Smooth muscle cell (in vitro differentiated cells): ENCODE data around the gene USF1. TPM values are rescaled to one million over a fixed set of nuclear protein-coding genes. Genes with fewer than 3 reads are reported as not detected.

Experiments
- DNase-seq: peaks from one replicate; lab custom pipeline; 2025; ENCODE audit not compliant: unreplicated experiment; lab: John Stamatoyannopoulos, UW
- H2AFZ ChIP-seq: fragments of 200-600 bp; sonication (generic); 2 replicates; pipeline ENCODE4 v1.6.0; 2016; ENCODE audit warnings: antibody characterized with exemption, low read depth, mild to moderate bottlenecking
- H3F3A ChIP-seq: fragments of 200-600 bp; sonication (generic); 2 replicates; pipeline ENCODE4 v1.6.0; 2017; ENCODE audit warnings: antibody characterized with exemption, low read depth
- H3K27ac ChIP-seq: fragments of 200-600 bp; sonication (generic); 2 replicates; pipeline ENCODE4 v1.5.1; 2016; ENCODE audit warnings: low read depth, mild to moderate bottlenecking
- H3K27me3 ChIP-seq: fragments of 200-600 bp; sonication (generic); 2 replicates; pipeline ENCODE4 v1.6.1; 2016; ENCODE audit warnings: low read depth, mild to moderate bottlenecking
- H3K36me3 ChIP-seq: fragments of 200-600 bp; sonication (generic); 2 replicates; pipeline ENCODE4 v1.5.1; 2016; ENCODE audit warnings: low read depth
- H3K4me1 ChIP-seq: fragments of 200-600 bp; sonication (generic); 2 replicates; pipeline ENCODE4 v1.5.1; 2016; ENCODE audit warnings: low read depth
- H3K4me2 ChIP-seq: fragments of 200-600 bp; sonication (generic); 2 replicates; pipeline ENCODE4 v1.6.0; 2016; ENCODE audit warnings: mild to moderate bottlenecking
- H3K4me3 ChIP-seq: fragments of 200-600 bp; sonication (generic); 2 replicates; pipeline ENCODE4 v1.5.1; 2016; ENCODE audit warnings: mild to moderate bottlenecking
- H3K79me2 ChIP-seq: fragments of 200-600 bp; sonication (generic); 2 replicates; pipeline ENCODE4 v1.6.0; 2016; ENCODE audit warnings: low read depth, mild to moderate bottlenecking
- H3K9ac ChIP-seq: fragments of 200-600 bp; sonication (generic); 2 replicates; pipeline ENCODE4 v1.6.0; 2016; ENCODE audit warnings: low read depth
- H3K9me3 ChIP-seq: fragments of 200-600 bp; sonication (generic); replicated peaks from 2 replicates; pipeline ENCODE4 v1.5.1; 2016; ENCODE audit warnings: low read depth
- H4K20me1 ChIP-seq: fragments of 200-600 bp; sonication (generic); 2 replicates; pipeline ENCODE4 v1.6.0; 2016; ENCODE audit warnings: low read depth
- CTCF ChIP-seq: fragments of 200-600 bp; sonication (generic); IDR thresholded peaks from 2 replicates; pipeline ENCODE4 v1.5.1; 2017; ENCODE audit warnings: borderline replicate concordance, mild to moderate bottlenecking, antibody characterized with exemption; ENCODE audit not compliant: insufficient read depth, poor library complexity, severe bottlenecking
- WGBS: methylation state at CpG from one replicate; pipeline ENCODE4 v1.1.7; 2016; ENCODE audit warnings: low lambda C conversion rate; 5-methylcytosine and 5-hydroxymethylcytosine counted together
- polyA plus RNA-seq: library from polyadenylated mRNA; unstranded; fragments of >200 nt; fragmentation: Nextera tagmentation; extraction: Ambion mirVana; gene quantifications from 2 replicates; pipeline ENCODE4 v1.2.1, GENCODE V29; 2016
- total RNA-seq: library from RNA; depleted of rRNA; stranded (reverse); fragments of >200 nt; gene quantifications from 2 replicates; pipeline ENCODE4 v1.2.3, GENCODE V29; 2014

The USF1 gene
- total and polyA plus RNA-seq, 2 experiments from 2014 or later, result 20.0 to 47.0 TPM

- Histone ChIP-seq H3K4me3 (no peak overlapping the region), H3K4me1 (no peaks in the 10 kb centered on the region), H3F3A (peaks cover under 1% of the 10 kb centered on the region), H3K9ac (no peak overlapping the region), H3K36me3 (no peaks in the 10 kb centered on the region), H3K79me2 (peaks cover 26% of the 10 kb centered on the region), H3K4me2 (no peak overlapping the region), H3K27ac (no peak overlapping the region), H2AFZ (no peak overlapping the region), H4K20me1 (peaks cover 25% of the 10 kb centered on the region), H3K9me3 (no peaks in the 10 kb centered on the region), H3K27me3 (no peaks in the 10 kb centered on the region)
- no peak for TF ChIP-seq CTCF
- no peak for DNase-seq
- 90% methylated on average over 11 of the region's 11 CpGs for WGBS
Observed at GRCh38 chr1:161000736-161001480, 44.9 kb downstream of the USF1 start.

- no peaks in the 10 kb centered on the region for H3K4me1 ChIP-seq
- DNase-seq, result no peak
- no peak overlapping the region for H3K9ac ChIP-seq
- H3K79me2 ChIP-seq, result peaks cover 11% of the 10 kb centered on the region
- H4K20me1 ChIP-seq, result peaks cover 13% of the 10 kb centered on the region
- H3K4me2 ChIP-seq, result no peak overlapping the region
- no peak overlapping the region for H3K4me3 ChIP-seq
- WGBS, result 96% methylated on average over 5 of the region's 5 CpGs
- no peaks in the 10 kb centered on the region for H3K9me3 ChIP-seq
- no peaks in the 10 kb centered on the region for H3K27me3 ChIP-seq
- H3K27ac ChIP-seq, result no peak overlapping the region
- H2AFZ ChIP-seq, result no peak overlapping the region
- H3F3A ChIP-seq, result peaks cover 9% of the 10 kb centered on the region
- H3K36me3 ChIP-seq, result no peaks in the 10 kb centered on the region
- no peak for TF ChIP-seq CTCF
Observed at GRCh38 chr1:160999376-160999775, 46.4 kb downstream of the USF1 start.

DNA sequence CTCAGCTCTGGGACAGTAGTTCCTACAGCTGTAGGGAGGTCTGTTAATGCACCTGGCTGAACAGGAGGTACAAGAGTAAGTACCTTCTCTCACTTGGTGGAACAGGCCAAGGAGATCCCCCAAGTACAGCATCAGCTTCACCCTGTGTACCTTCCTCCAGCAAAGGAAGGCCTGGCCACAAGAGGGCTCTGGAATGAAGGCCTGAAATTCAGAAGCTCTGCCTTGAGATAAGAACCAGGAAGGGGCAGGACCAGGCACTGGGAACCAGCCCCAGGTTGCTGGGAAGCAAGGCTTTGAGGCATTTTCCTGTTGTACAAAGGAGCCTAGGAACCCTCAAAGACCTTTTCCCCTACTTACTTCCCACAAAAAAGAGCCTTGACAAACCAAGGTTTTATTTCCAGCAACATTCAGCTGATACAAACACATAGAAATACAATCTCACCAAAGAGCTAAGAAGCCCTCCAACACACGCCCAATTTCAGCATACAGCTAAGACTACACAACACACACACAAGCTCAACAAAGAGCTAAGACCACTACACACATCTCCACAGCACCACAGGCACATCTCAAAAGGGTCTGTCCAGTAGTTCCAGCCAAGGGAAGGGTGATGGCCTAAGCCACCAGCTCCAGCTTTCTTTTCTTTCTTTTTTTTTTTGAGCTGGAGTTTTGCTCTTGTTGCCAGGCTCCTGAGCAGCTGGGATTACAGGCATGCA, 48.3 kb downstream of the USF1 start:
- peaks cover 5% of the 10 kb centered on the region for H3K4me1 ChIP-seq
- H3K4me3 ChIP-seq, result no peak overlapping the region
- no peak overlapping the region for H2AFZ ChIP-seq
- H4K20me1 ChIP-seq, result peaks cover 6% of the 10 kb centered on the region
- H3K9ac ChIP-seq, result no peak overlapping the region
- H3K27me3 ChIP-seq, result no peaks in the 10 kb centered on the region
- peaks cover 22% of the 10 kb centered on the region for H3F3A ChIP-seq
- H3K9me3 ChIP-seq, result no peaks in the 10 kb centered on the region
- peak overlapping the region; percentile 86 for H3K27ac ChIP-seq
- H3K4me2 ChIP-seq, result no peak overlapping the region
- peak; percentile 46 for TF ChIP-seq CTCF
- 92% methylated on average over 1 of the region's 1 CpG for WGBS
- DNase-seq, result no peak
- H3K36me3 ChIP-seq, result no peaks in the 10 kb centered on the region
- peaks cover 3% of the 10 kb centered on the region for H3K79me2 ChIP-seq
